ENCODE results near the gene PRSS22.
A peak's percentile ranks its signal among the peaks of the same experiment; 100 is the strongest.

Gene PRSS22

GRCh38 chr16:2821487-2822157 is 36.3 kb downstream of the PRSS22 start:
- TF ChIP-seq ZNF274 (IDR thresholded peaks at IDR 0.05; ENCODE audit: low read depth, low read length) = no peak
- no peak overlapping the region for H3K4me3 ChIP-seq (ENCODE audit: low read length)

DNA sequence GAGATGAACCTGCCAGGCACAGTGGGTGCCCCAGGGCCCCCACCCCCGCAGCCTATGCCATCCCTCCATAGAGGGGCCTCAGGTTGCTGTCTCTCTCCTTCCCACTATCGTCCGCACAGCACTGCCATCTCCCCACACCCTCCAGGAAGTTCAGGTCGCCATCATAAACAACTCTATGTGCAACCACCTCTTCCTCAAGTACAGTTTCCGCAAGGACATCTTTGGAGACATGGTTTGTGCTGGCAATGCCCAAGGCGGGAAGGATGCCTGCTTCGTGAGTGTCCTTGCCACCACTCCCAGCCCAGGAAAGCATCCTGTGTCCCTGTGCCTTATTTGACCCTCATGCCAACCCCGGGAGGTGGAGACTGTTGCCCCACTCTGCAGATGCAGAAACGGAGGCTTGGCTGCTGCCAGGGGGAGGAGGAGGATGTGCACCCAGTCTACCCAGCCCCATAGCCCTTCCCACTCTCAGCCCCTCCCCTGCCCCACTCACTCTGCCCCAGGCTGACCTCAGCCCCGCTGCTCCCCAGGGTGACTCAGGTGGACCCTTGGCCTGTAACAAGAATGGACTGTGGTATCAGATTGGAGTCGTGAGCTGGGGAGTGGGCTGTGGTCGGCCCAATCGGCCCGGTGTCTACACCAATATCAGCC is 37.0 kb downstream of the PRSS22 start:
- TF ChIP-seq ZNF274 (IDR thresholded peaks at IDR 0.05; ENCODE audit: low read depth, low read length) = no peak
- no peak overlapping the region for H3K4me3 ChIP-seq (ENCODE audit: low read length)

- no peak overlapping the region for H3K4me3 ChIP-seq (ENCODE audit: low read length)
These were observed 37.8 kb downstream of the PRSS22 start for GRCh38 chr16:2819939-2820835.

GRCh38 chr16:2819179-2819938 is 38.6 kb downstream of the PRSS22 start:
- TF ChIP-seq ZNF274 (IDR thresholded peaks at IDR 0.05; ENCODE audit: low read depth, low read length) = no peak
- H3K4me3 ChIP-seq (ENCODE audit: low read length) = no peak overlapping the region

More at GRCh38 chr16:2819939-2820835, 37.8 kb downstream of the PRSS22 start:
- TF ChIP-seq ZNF274 (IDR thresholded peaks at IDR 0.05; ENCODE audit: low read depth, low read length) = no peak

DNA sequence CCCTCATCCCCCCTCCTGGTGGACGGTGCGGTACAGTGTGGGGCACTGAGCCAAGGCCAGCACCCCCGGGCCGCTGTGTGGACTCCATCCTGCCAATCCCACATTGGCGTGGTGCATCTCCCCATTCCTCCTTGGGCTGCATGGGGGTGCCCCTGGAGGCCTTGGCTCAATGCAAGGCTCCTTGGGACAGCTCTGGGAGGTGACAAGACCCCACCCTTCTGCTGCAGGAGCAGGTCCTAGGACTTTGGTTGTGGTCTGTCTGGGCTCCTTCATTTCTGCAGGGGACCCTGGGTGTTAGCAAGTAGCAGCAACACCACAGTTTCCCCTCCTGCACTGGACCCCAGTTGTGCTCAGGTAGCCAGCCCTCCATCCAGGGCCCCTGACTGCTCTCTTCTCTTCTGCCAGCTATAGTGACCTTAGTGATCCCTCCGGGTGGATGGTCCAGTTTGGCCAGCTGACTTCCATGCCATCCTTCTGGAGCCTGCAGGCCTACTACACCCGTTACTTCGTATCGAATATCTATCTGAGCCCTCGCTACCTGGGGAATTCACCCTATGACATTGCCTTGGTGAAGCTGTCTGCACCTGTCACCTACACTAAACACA is 39.6 kb downstream of the PRSS22 start:
- no peak overlapping the region for H3K4me3 ChIP-seq (ENCODE audit: low read length)
- TF ChIP-seq ZNF274 (IDR thresholded peaks at IDR 0.05; ENCODE audit: low read depth, low read length) = no peak

DNA sequence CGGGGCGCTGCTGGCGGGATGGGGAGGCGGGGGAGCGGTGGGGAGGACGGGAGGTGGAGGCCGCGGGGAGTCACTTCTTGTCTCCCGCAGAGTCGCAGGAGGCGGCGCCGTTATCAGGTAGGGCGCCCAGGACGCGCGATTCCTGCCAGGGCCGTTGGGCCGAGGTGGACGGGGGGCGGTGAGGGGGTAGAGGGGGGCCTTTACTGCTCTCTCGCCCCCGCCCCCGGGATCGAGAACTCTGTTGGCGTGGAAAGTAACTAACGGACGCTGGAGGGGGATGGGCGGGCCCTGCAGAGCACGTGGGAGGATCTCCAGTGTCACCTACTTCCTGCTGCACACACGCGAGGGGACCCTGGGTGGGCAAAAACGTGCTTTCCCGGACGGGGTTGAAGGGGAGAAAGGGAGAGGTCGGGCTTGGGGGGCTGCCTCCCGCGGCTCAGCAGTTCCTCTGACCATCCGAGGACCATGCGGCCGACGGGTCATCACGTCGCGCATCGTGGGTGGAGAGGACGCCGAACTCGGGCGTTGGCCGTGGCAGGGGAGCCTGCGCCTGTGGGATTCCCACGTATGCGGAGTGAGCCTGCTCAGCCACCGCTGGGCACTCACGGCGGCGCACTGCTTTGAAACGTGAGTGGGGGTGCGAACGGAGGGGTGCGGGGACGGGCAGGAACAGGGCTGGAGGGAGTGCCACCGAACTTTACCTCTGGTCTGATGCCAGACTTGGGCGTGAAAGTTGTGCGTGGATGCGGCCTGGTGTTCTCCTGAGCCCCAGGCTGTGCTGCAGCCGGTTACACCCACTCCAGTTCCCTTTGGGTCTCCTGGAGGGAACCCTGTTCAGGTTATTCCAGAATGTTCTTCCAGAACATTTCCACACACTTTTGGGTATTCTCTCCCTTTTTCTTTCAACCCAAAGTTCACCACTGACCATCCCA is 40.4 kb downstream of the PRSS22 start:
- peak overlapping the region; percentile 13; the same call in 1 of the 2 replicates for H3K4me3 ChIP-seq (ENCODE audit: low read length)
- TF ChIP-seq ZNF274 (IDR thresholded peaks at IDR 0.05; ENCODE audit: low read depth, low read length) = no peak

GRCh38 chr16:2816751-2817339 is 41.1 kb downstream of the PRSS22 start, which contains the start of gene PRSS21:
Gene PRSS21, plus strand, starts transcription at chr16:2817237. Its CDS starts 32 bp downstream, at chr16:2817269.
- TF ChIP-seq ZNF274 (IDR thresholded peaks at IDR 0.05; ENCODE audit: low read depth, low read length) = no peak
- H3K4me3 ChIP-seq (ENCODE audit: low read length) = peak within 1 kb of the TSS; percentile 47; the same call in 1 of the 2 replicates

DNA sequence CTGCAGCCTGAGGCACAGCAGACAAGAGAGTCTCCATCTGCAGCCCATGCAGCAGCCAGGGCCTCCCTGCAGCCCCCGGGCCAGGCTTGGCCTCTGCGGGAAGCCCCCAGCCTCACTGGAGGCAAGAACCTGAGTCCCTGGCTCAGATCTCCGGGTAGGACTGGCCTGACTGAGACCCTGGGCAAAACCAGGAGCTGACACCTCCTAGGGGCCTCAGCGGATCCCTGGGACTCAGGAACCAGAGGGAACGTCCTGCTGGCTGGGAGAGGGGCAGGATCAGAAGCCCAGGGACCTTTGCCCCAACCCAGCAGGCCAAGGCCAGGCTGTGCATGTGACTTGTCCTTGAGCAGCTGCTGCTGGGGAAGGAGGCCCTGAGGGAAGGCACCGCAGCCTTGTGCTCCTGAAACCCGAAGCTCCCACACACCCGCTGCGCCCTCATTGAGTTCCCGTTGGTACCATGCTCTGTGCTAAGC is 42.6 kb downstream of the PRSS22 start:
- H3K4me3 ChIP-seq (ENCODE audit: low read length) = no peak overlapping the region
- no peak for TF ChIP-seq ZNF274 (IDR thresholded peaks at IDR 0.05; ENCODE audit: low read depth, low read length)

DNA sequence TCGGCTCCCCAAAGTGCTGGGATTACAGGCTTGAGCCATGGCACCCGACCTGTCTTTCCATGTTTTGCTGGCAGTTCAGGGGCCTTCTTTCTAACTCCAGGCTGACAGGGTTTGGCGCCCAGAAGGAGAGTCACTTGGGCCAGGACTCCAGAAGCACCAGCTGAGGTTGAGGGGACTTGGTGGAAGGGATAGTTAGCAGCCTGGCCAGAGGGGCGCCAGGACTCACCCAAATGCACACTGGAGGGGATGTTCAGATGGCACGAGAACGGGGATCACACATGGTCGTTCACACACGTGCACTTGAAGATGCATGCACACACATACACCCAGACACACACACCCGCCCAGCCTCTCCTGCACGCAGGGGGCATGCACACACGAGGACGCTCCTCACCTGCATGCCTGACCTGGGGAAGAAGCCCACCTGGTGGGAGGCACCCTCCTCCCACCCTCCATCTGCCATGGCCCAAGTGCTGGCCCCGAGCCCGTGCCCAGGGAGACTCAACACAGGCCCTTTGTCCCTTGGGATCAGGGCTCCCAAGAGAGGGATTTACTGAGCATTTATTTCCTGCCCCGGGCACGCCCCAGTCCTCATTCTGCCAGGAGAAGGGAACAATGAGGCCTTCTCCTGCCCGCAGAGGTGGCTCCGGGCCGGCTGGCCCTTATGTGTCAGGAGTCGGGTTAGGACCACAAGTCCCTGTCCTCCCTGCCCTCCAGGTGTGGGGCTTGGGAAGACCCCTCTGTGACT is 43.2 kb downstream of the PRSS22 start:
- H3K4me3 ChIP-seq (ENCODE audit: low read length) = no peak overlapping the region
- no peak for TF ChIP-seq ZNF274 (IDR thresholded peaks at IDR 0.05; ENCODE audit: low read depth, low read length)

- TF ChIP-seq ZNF274 (IDR thresholded peaks at IDR 0.05; ENCODE audit: low read depth, low read length) = no peak
- H3K4me3 ChIP-seq (ENCODE audit: low read length) = no peak overlapping the region
These were observed 44.2 kb downstream of the PRSS22 start for GRCh38 chr16:2813771-2814221.
